DMS53 treated with DMSO at 0.1 percent for 48 hours (cell line): ENCODE measurements around the gene NECAB2.
"Not testable (repeated sequence)": the region's sequence is repeated elsewhere in the genome, so short reads cannot be mapped to it uniquely, and the experiment has no call there.

Experiments used
- DNase-seq: peaks from one replicate; lab custom pipeline; 2025; ENCODE audit not compliant: unreplicated experiment; lab: John Stamatoyannopoulos, UW

Gene NECAB2

DNA sequence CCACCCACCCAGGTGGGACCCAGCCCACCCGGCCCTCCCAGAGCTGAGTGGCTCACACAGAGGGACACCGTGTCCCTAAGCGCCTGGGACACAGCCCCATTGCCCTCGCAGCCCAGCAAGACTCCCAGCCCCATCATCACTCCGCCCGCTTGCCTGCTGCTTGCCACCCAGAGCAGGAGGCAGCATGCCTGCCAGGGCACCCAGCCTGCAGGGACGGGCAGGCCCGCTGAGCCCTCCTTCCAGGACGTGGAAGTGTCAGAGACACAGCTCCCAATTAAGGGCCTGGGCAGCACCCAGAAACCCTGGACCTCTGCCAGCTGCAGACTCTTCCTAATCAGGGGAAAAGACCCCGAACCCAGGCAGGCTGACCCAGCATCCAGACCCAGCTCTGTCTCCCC lies 32.2 kb upstream of the NECAB2 start:
- no peak for DNase-seq

DNA sequence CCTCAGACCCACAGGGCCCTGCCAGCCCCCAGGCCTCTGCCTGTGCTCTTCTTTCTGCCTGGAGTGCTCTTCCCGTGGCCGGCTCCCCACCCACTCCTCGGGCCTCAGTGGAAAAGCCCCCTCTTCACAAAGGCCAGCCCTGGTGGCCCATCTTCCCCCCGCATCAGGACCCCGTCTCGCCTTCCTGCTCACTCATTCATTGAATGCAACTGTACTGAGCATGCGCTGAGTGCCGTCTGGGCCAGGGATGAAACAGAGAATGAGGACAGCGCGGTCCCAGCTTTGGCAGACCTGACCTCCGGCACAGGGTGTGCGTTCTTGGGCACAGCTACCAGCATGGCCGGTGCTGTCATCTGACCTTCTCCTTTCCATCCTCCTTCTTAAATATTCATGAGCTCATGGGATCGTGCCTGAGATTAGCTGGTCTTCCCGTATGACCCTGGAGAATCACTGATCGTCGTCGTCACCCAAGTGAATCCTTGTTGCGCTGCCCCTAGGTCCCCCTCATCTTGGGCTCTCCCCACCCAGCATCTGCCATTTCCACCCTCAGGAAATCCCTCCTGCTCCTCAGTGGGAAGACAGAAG lies 31.4 kb upstream of the NECAB2 start:
- no peak for DNase-seq

DNA sequence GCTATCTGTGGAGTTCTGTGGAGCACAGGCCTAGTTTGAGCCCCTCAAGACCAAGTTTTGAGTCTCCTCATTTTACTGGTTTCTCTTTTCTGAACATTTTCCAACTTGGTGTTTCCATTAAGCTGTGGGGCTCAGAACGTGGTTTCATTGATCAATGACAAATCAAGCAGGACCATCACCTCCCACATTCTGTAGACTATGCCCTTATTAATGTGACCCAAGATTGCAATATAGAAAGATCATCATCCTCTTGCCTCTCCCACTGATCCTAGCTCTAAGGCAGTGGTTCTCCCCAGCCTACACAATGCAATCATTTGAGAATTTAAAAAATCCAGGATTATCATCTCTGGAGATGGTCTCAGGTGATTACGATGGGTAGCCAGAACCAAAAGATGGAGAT lies 30.8 kb upstream of the NECAB2 start:
- no peak for DNase-seq

DNA sequence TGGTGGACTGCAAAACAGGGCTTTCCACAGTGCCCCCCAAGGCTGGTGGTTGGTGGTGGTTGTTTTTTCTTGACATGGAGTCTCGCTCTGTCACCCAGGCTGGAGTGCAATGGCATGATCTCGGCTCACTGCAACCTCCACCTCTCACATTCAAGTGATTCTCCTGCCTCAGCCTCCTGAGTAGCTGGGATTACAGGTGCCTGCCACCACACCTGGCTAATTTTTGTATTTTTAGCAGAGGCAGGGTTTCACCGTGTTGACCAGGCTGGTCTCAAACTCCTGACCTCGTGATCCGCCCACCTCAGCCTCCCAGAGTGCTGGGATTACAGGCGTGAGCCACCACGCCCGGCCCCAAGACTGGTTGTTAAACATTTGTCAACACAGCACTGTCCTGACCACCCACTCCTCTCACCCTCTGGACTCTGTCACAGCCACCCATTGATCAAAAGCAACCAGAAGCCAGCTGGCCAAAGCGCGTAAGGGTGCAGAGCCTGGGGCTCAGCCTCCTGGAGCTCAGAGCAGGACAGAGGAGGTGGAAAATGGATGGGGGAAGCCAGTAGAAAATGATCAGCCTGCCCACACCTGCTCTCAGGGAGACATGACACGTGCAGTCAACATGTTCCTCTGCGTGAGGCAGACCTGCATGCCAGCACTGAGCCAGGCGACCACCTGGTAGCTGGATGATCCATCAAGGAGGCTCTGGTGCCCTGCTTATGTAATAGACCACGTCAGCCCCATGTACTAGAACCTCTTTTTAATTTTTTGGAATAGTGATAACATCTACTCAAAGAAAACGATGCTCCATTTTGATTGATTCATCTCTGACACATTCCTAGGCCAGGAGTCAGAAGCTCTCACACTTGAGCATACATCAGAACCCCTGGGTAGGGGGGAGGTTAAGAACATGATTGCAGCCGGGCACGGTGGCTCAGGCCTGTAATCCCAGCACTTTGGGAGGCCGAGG lies 29.8 kb upstream of the NECAB2 start:
- DNase-seq, result no peak

DNA sequence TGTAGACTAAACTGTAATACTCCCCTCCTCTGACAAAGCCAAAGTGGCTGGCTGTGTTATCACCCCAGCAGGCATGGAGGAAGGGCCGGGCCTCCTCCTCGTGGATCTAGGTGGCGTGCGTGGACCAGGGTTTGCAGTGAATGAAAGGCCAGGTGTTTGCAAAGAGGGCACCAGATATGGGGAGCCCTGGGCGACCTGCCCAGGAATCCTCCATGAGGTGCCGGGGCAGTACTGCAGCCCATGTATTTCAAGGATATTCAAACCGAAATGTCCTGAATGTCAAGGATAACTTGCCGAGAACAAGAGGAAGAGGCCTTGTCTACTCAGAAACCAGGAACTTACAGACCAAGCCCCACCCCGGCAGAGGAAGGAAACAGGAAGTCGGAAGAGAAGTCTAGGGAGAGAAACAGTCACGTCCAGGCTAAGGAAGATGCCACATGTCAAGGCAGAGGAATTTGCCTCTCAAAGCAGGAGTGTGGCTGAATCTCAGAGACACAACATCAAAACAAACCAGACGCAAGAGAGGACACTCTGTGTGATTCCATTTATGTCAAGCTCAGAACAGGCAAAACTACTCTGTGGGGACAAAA lies 28.7 kb upstream of the NECAB2 start:
- DNase-seq, result no peak

DNA sequence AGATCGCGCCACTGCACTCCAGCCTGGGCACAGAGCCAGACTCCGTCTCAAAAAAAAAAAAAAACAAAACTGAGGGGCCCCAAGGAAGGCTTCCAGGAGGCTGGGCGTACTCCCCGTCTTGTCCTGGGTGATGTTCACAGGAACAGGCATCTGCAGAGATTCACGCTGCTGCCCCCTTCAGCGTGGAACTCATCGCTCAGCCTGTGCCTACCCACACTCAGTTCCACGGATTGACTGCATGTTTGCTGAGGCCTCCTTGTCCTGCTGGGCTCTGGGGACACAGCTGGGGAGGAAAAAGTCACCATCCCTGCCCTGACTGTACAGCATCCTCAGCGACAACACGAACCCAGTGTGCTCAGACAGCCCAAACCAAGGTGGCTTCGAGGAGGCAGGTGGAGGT lies 27.9 kb upstream of the NECAB2 start:
- no peak for DNase-seq

DNA sequence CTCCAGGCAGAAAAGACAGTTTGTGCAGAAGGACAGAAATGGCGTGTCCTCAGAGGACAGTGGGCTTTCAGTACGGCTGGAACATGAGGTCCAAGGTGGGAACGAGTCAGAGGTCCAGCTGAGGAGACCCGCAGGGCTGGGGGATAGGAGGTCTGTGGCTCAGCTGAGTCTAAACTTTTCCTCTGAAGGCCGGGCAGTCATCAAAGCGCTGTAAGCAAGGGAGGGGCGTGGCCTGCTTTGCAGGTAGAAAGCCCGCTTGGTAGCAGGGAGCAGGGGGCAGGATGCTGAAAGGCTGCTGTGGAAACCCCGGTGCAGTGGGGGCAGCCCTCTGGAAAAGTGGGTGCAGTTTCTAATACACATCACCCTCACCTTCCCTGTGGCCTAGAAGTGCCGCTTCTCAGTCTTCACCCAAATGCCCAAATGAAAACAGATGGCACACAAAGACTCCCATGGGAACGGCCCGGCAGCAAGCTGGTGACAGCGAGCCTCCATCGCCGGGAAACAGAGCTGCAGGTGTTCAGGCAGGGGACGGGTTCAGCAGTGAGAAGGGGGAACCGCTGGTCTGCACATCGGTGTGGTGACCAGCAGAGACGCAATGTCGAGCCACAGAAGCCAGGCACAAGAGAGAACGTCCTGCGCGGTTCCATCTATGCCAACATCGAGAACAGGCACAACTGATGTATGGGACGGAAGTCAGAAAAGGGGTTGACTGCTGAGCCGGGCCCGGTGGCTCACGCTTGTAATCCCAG lies 27.2 kb upstream of the NECAB2 start:
- DNase-seq, result peak; percentile 33

DNA sequence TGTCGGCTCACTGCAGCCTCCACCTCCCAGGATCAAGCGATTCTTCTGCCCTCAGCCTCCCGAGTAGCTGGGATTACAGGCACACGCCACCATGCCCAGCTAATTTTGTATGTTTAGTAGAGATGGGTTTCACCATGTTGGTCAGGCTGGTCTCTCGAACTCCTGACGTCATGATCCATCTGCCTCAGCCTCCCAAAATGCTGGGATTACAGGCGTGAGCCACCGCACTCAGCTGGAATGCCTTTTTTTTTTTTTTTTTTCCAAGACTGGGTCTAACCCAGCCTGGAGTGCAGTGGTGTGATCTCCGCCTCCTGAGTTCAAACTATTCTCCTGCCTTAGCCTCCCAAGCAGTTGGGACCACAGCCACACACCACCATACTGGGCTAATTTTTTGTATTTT lies 26.5 kb upstream of the NECAB2 start:
- DNase-seq, result not testable (repeated sequence)

DNA sequence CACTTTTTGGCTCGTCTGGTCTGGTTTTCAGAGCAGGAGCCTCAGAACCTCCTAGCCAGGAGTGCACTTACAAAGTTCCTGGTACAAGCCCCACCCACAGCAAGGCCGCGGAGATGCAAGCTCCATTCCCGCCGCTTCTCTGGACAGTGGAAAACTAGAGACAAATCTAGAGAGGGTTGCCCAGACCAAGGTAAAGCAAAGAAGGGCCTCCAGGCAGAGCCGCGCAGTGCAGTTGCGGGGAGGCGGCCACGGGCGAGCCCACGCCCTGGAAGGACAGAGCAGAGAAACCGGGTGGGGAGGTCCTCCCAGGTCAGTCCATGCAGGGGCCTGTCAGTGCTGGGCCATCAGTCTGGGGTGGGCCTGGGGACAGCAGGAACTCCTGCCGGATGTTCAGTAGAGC lies 26.0 kb upstream of the NECAB2 start:
- DNase-seq, result no peak

DNA sequence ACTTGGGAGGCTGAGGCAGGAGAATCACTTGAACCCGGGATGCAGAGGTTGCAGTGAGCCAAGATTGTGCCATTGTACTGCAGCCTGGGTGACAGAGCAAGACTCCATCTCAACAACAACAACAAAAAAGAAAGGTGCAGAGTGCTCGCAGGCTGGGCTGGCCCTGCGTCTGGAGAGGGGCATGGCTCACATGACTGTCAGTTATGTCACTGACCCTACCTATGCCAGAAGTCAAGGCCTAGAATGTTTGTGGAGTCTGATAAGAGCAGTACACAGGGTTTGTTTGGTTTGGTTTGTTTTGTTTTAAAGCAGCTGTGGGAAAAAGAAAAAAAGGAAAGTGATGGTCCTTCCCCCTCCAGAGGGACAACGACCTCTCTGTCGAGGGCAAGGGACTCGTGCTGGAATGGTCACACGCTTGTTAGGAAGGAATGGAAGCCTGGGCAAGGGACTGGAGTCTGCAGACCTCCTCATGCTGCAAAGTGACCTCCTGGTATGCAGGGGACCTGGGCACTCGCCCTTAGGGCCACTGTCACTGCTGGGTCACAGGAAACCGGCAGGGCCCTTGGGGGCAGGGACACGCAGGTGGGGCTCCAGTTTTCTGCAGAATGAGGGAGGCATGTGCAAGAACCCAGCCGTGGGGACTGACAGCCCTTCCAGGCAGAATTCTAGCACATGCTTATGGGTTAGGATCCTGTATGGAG lies 25.1 kb upstream of the NECAB2 start:
- no peak for DNase-seq

DNA sequence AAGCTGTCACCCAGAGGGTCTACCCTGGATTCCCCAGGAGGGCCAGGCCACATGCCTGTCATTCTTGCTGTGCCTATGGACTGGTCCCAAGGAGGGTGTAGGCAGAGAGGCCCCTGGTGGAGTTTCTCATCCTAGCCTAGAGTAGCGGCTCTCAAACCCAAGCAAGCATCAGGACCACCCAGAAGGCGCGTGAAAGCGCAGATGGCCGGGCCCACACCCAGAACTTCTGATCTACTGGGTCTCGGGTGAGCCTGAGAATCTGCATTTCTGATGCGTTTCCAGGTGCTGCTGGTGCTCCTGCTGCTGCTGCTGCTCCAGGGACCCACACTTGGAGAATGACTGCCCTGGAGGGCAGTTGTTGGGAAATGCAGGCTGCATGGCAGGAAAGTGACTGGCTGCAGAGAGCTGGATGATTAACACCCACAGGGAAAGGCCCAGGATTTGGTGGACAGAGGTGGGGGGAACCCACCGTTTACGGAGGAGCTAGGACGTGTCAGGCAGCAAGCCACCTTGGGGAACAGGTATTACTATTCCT lies 24.5 kb upstream of the NECAB2 start:
- DNase-seq, result no peak

DNA sequence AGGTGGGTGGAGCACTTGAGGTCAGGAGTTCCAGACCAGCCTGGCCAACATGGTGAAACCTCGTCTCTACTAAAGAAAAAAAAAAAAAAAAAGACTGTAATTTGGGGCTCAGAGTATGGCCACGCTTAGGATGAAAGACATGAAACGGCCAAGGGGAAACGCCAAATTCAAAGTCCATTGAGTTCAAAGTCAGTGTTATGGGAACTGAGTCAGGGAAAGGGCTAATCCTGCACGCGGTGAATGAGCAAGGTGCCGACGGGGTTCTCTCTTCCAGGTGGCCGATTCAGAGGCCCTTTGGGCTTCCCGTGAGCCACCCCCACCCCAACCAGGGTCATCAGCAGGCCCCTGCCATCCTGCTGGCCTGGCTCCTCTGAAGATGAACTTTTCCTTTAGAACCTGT lies 22.5 kb upstream of the NECAB2 start:
- DNase-seq, result no peak

DNA sequence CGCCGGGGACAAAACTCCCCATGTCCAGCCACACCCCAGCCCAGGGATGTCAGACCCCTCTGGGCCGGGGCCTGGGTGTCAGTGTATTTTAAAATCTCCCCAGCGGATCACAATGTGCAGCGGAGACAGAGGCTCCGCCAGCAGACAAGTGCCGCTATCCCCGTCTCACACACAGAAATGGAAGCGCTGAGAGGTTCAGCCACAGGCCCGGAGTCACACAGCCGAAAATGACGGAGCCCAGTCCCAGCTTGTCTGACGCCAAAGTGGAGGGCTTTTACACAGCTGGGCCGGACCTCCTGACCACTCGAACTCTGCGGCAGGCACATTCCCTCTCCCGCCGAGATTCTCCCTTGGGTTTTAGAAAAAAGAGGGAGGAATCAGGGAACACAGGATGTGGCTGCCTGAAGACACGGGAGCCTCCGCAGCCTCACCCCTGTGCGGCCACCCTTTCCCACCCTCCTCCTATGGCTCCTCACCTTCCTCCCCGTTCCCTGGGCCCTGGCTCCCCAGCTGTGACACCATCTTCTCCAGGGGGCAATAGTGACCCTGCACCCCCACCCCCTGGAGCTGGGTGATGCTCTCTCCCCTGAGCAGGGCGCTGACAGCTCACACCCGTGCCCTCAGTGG lies 21.8 kb upstream of the NECAB2 start:
- no peak for DNase-seq

DNA sequence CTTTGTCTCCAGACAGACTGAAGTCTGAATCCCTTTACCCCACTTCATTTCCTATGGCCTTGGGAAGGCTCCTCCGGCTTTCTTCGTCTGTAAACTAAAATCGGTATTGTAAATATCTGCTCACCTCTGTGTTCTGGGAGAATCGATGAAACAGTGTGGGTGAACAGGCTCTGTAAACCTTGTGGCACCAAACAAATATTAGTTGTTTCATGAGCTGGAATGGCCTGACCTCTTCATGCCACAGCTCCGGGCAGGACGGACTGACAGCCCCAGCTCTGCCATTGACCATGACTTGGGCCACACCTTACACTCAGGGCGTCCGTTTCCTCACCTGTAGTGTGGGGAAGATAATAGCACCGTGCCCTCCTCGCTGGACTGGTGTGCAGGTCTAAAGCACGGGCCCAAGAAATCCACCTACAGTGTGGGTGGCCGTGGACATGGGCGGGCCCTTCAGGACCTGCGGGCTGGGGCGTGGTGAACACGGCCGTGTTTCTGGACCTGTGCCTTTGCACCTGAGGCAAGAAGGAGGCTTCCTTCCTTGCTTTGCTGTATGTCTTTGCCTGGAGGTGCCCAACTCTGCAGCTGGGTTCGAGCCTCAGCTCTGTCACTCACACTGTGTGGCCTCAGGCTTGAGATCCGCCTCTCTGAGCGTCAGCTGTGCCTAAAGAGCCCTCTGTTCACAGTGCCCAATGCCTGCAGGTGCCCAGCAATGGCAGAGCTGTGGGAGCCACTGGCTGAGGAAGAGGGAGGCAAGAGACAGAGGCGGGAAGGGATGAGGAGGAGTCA lies 21.1 kb upstream of the NECAB2 start:
- no peak for DNase-seq

DNA sequence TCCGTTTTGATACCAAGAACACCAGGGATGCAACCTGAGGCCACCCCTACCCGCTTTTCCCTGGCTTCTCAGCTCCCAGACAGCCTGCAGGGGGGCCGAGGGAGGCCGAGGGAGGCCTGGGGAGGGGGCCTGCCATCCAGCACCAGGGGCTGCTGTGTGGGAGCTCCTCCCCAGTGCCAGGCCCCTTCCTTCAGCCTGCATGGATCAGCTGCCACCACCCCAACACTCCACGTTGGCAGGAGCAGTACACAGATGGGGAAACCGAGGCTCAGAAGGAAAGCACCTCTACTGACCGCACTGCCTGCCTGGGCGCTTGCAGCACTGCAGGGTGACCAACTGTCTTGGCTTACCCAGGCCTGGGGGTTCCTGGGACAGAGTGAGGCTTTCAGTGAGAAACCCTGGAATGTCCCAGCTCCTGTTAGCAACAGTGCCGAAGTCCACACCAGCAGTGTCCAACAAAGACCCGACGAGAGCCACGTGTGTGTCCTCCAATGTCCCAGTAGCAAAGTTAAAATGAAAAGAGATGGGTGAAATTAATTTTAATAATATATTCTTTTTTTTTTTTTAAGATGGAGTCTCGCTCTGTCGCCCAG lies 20.3 kb upstream of the NECAB2 start:
- no peak for DNase-seq

DNA sequence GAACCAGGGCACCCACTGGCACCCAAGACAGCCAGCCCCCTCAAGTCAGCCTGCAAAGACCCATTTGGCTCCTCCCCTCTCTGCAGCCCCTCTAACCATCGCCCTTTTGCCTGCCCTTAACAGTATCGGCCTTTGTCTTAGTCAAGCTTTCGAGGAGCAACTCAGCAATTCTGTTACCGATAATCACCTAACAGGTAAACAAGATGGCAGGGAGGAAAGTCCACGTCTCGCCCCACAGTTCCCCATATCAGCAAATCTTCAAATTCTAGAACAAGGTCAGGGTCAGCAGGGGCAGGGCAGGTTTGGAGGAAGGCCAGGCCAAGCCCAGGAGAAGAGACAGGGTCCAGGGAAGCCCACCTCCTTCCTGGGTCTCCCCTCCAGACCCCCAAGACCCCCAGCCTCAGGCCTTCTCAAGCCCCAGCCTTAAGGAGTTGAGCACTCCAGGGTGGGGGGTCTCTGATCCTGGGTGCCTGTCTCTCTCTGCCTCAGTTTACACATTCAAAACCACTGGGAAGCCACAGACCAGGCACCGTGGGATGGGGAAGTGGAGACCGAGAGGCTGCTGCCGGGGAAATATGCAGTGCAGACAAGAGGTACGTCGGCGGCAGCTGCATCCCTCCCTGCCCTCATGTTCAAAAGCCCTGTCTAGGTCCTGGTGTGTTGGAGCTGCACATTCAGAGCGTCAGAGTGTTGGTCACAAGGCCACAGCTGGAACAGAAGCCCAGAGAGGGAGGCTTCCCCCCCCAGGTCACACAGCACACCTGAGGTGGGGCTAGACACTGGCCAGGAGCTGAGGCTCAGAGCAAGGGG lies 18.9 kb upstream of the NECAB2 start:
- DNase-seq, result no peak

DNA sequence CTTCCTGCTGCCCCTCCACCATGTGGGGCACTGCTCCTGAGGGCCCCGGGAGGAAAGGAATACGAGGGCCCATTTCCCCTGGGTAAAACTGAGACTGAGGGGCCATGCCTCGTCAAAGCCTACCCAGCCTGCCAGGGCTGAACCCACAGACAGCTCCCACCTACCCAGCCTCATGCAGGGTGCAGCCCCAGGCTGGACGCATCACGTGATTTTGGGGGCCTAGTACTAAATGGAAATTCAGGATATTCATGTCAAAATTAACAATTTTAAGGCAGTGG lies 18.4 kb upstream of the NECAB2 start:
- DNase-seq, result no peak

DNA sequence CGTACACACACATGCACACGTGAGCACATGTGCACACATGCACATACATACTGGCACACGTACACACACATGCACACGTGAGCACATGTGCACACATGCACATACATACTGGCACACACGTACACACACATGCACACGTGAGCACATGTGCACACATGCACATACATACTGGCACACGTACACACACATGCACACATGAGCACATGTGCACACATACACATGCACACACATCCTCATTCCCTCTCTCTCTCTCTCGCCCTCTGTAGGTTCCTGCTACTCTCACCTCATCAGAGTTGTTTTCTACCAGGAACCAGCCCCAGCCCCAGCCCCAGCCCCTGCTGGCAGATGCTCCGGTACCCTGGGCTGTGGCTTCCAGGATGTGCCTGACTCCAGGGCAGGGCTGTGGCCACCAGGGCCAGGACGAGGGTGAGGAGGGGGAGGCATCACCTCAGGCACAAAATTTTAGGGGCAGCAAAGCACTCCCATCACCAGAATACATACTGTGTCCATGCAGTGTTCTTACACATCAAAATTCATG lies 17.1 kb upstream of the NECAB2 start:
- DNase-seq, result not testable (repeated sequence)
